Measurements from ENCODE around the gene VAC14.
A peak's percentile ranks its signal among the peaks of the same experiment; 100 is the strongest.
"Not testable (repeated sequence)": the region's sequence is repeated elsewhere in the genome, so short reads cannot be mapped to it uniquely, and the experiment has no call there.

Gene VAC14

DNA sequence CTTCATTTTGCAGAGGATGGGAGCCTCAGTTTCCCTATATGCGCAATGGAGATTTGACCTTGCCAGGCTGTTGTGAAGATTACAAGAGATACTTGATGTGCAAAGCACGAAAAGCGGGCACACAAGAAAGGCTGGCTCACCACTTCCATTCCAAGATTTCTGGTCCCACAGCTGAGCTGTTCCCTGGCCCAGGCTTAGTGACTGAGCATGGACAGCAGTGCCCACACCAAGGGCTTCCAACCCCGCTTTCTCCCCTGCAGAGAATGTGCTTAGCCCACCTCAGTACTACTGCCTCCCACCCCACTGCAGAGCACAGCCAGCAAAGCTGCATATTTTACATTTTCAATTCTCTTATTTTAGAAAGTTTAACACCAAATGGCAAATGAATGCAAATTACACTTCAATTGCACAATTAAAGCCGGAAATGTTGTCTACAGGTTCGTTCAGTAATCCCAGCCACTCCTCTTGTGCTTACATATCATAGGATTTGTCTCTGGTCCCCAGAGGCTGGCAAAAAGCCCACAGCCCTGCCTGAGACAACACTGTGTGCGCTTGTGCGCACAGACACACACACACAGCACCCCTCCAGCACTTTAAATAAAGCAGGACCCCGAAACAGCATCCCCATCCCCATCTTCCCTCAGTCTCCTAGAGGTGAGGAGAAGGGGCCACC, 51.8 kb downstream of the VAC14 start:
- no peak overlapping the region for H3K4me3 ChIP-seq
- peak overlapping the region in 10 of 21 experiments; percentile 0 to 78 (median 20) for H3K27ac ChIP-seq

DNA sequence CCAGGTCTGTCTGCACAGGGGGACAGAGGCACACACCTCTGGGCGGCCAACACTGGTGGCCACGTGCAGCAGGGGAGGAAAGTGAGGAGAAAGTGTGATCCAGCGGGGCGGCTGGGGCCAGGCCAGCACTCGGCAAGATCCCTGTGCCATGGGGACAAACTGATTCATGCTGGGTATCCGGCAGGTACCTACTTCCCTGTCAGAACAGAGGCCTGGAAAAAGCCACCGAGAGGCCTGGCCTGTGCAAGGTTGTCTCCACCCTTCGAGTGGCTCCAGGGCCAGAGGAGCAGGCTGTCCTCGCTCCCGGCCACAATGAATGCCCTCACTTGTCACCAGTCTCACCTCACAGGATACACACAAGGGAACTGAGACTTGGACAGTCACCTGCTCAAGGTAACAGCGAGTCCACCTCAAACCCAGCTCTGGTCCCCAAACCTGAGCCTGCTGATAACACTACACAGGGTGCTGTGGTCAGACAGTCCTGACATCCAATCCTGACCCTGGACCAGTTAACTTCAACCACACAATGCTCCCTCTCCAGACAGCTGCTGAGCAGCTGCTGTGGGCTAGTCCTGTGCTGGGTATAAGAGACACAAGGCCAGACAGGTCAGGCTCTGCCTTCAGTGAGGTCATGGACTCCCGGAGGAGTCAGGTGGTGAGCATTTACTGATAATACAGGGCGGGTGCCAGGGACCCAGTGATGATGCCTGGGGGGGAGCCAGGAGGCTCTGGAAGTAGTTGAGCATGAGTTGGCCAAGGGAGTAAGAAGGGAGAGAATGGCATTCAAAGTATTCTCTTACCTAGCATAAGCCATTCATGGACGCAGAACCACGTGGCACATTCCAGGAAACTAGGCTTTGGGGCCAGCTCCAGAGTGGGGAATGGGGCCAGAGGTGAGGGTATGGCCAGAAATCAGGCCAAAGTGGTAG, 53.0 kb downstream of the VAC14 start:
- Histone ChIP-seq H3K4me3 (no peak overlapping the region), H3K27ac (peak overlapping the region in 10 of 21 experiments; percentile 21 to 87 (median 41))

DNA sequence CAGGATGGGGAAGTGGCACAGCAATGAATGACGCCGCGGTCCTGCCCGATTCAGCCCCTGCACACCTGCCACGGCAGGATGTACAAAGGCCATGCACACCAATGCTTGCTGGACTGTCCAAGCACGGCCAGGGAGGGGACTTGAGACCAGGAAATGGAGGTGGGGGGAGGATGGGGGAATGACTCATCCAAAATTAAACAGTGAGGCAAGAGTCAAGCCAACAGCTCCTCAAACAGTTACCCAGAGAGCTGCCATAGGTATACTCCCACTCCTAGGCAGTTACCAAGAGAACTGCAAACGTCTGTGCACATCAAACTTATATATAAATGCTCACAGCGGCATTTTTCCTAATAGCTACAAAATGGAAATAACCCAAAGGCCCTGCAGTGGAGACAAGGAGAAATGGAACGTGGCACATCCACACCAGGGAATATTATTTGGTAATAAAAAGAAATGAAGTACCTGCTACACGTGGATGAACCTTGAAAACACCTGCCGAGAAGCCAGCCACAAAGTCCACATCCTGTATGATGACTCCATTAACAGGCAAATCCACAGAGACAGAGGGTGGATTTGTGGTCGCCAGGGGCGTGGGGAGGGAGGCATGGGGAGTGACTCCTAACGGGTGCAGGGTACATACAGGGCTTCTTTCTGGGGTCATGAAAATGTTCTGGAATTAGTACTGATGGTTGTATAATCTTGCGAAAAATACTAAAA, 54.1 kb downstream of the VAC14 start:
- H3K4me3 ChIP-seq = no peak overlapping the region
- peak overlapping the region in 18 of 21 experiments; percentile 13 to 87 (median 69) for H3K27ac ChIP-seq

DNA sequence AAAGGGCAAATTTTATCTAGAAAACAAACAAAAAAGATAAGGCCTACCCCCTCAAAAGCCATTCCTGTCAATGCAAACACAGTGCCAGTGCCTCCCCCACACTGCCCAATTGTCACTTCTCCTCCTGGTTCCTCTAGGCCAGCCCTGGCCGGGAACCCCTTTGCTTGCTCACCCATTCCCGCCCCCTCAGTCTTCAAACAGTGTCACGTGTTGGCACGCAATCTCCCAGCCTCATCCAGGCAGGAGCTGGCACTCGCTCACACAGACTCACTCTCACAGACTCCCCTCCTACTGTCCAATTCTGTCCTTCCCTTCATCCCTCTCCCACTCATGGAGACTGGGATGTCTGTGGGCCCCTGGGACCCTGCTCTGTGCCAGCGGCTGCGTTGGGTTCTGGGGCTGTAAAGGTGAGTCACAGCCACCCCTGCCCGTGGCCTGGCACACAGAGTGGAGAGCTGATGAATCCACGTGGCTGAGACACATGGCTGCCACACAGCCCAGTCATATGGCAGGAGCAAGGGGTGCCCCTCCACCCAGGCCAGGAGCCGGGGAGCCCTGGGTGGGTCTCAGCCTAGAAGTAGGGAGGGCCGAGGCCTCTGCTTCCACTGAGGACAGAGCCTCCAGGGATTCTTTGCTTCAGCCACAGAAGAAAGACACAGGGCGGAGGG, 54.8 kb downstream of the VAC14 start:
- no peak overlapping the region for H3K4me3 ChIP-seq
- peak overlapping the region in 19 of 21 experiments; percentile 12 to 87 (median 70) for H3K27ac ChIP-seq

DNA sequence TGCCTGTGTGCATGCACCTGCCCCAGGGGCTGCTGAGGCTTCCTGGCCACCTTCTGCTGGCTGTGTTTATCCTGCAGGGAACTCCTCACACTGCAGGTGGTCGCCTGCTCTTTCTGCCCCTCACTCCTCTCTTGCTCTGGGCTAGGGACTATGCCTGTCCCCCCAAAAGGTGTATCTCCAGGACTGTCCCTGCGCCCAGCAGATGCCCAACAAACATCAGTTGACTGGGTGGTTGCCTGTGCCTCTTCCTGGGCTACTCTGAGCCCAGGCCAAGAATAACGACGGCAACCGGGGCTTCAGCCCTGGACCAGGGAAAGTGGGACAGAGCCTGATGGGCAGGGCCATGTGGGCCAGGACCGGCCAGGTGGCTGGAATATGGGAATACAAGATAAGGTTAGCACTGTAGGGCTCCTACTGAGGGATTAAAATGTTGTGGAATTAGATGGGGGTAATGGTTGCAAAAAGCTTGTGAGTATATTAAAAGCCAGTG, 55.4 kb downstream of the VAC14 start:
- Histone ChIP-seq H3K27ac (peak overlapping the region in 13 of 21 experiments; percentile 46 to 87 (median 79)), H3K4me3 (no peak overlapping the region)

DNA sequence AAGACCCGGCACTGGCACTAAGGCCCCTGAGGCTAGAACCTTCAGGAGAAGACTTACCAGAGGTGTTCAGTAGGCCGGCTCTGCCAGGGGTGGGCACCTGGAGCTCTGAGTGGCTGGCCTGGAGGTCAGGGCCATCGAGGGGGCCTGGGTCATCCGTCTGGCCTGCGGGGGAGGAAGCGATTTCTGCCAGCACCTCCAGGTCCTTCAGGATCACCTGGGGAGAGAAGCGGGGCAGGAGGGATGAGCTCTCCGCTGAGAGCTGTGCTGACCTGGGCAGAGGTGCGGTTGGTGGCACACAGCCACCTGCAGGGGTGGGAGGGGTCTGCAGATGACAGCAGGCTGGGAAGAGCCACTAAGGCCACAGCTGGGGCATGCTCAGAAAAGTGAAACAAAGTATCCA, 56.6 kb downstream of the VAC14 start:
- no peak overlapping the region for H3K4me3 ChIP-seq
- peak overlapping the region in 1 of 21 experiments; percentile 87 for H3K27ac ChIP-seq

DNA sequence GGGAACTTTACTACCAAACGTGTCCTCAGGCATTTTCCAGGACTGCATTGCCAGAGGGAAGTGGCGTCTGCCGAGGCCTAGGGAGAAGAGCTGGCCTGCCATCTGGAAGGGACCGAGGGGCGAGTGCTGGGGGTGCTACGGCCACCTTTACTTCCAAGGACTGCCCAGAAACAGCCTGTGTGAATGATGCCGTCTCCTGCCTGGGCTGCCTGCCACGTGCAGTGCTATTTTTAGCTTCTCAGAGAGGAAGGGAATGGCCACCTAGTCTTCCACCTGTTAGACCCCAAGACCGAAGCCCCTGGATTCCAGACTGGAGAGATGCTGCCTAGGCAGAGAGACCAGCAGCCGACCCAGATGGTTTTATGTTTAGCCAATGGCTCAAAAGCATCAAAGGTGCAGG, 57.2 kb downstream of the VAC14 start:
- H3K27ac ChIP-seq = no peak overlapping the region

DNA sequence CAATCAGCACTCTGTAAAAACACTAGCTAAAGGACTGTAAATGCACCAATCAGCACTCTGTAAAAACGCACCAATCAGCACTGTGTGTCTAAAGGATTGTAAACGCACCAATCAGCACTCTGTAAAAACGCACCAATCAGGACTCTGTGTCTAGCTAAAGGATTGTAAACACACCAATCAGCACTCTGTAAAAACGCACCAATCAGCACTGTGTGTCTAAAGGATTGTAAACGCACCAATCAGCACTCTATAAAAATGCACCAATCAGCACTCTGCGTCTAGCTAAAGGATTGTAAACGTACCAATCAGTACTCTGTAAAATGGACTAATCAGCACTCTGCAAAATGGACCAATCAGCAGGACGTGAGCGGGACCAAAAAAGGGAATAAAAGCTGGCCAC, 58.0 kb downstream of the VAC14 start:
- not testable (repeated sequence) for H3K4me3 ChIP-seq

More for the DNA sequence above, 57.2 kb downstream of the VAC14 start:
- H3K4me3 ChIP-seq = no peak overlapping the region

DNA sequence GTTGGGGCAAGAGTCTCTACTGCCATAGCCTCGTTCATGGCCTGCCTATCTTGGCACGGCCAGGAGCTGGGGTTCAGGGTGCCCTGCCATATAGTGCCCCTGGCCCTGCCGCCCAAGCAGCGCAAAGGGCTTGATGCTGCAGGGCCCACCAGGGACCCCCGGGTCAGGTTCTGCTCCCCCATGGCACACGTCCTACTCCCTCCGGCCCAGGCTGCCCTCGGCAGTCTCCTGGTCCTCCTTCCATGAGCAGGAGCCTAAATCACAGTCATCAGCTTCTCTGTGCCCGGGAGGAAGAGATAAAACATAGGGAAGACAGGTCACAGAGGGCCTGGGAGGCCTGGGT, 59.2 kb downstream of the VAC14 start:
- Histone ChIP-seq H3K27ac (peak overlapping the region in 14 of 21 experiments; percentile 31 to 89 (median 66)), H3K4me3 (no peak overlapping the region)

More for the DNA sequence above, 58.0 kb downstream of the VAC14 start:
- H3K27ac ChIP-seq = not testable (repeated sequence)

DNA sequence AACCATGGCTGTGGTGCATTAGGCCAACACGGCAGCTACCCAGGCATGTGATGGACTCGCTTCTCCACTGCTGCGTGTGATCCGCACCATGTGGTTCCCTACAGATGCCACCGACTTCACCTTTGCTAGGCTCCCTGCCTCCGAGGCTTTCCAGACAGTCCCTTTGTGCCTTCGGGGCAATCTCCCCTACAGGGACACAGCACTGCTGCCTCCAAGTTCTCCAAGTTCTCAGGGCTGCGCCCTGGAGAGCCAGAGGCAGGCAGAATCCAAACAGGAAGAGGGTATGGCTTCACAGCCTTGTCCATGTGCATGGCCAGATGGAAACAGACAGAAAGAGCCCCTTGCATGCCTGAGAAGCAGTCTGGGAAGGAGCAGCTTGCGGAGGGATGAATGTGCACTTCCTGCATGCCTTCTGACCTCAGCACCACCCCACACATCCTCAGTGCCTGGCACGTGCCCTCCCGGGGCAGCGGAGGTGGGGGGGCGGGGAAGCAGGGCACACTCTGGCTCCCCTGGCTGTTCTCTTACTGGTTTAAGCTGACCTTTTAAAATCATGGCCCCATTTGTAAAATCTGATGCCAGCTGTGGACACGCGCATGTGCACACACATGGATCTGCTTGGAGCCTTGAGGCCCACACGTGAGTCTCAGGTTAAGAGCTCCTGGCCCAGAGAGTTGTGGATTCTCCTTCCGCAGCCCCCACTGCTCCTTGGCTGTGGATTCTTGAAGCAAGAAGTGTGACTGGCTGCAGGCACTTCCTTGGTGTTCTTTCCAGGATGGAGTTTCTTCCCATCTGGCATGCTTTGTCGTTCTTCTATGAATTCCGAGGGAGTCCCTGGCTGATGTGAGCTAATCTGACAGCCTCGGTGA, 59.8 kb downstream of the VAC14 start:
- H3K27ac ChIP-seq = peak overlapping the region in 18 of 21 experiments; percentile 1 to 89 (median 65)
- no peak overlapping the region for H3K4me3 ChIP-seq

DNA sequence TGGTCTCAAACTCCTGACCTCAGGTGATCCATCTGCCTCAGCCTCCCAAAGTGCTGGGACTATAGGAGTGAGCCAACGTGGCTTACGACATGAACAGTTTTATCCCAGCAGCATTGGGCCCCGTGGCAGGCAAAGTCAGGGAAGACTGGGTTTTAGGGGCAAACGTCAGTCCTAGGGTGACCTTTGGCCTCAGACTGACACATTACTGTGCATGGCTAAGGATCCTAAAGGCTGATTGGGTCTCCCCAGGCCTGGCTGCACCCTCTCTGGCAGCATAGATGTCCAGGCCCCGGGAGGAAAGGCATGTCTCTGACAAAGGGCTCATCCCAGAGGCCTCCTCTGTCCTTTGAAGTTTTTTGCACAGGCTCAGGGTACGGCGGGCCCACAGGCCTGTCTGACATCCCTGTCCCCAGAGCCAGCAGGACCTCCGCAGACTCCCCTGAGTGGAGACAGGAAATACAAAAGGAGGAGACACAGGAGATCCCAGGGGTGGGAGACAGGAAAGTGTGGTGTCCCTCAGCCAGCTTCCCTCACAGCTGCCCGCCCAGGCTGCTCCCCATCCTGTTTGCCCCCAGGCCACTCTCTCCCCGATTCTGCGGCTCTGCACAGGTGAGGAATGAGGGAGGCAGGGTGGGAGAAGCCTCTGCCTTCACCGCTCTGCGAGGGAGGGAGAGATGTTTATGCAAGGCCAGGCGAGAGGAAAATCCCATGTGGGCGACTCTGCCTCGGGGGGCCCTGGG, 60.6 kb downstream of the VAC14 start:
- peak overlapping the region in 18 of 21 experiments; percentile 1 to 89 (median 65) for H3K27ac ChIP-seq
- H3K4me3 ChIP-seq = no peak overlapping the region

DNA sequence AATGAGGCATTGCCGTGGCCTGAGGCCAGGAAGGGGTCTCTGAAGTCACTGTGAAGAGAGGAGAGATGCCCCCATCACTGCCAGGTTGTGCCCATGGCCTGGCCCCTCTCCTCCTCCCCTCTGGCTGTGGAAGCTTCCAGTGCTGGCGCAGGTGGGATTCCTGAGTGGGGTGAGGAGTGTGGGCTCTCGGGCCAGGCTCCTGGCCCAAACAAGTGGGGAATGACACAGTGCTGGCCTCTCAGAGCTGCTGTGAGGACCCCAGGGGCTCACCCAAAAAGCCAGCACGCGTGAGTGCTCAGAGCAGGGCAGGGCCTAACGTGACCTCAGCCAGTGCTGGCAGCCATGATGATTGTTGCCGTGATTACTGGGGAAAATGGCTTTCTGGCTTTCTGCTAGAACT, 61.6 kb downstream of the VAC14 start:
- H3K27ac ChIP-seq = peak overlapping the region in 11 of 21 experiments; percentile 51 to 89 (median 81)

DNA sequence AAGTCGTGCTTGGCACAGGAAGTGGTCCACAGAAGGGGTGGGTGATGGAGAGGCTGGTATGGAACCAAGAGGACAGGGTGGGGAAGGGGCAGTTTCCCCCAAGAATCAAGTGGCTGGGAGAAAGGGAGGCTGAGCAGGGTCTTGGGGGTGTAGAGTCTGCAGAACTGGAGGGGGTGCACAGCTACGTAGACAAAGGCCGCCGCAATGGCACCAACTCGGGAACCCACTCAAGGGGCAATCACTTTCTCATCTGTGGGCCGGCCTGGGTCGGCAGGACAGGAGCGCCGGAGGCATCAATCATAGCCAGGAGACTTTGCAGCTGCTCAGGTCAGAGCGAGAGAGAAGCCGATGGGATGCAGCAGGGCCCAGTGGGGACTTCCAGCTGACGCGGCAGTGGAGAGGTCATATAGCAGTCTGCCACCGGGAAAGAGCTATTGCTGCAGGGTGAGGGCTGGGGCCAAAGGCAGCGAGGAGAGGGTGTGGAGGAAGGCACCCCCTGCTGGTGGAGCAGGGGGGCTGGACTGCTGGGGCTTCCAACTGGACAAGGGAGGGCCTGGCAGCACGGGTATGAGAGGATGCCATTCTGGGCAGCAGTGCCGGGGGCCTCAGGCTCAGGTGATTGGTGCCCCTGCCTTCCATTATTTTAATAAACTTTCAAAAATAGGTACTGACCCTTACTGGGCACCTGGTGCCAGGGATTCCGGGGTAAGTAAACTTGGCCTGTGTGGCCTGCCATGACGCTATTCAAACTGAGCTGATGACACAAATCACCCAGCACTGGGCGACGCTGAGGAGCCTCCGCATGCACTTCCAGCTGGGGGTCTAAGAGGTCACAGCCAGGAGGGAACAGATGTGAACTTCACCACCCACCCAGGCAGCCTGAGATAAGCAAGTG, 62.6 kb downstream of the VAC14 start:
- Histone ChIP-seq H3K27ac (peak overlapping the region in 20 of 21 experiments; percentile 17 to 89 (median 74)), H3K4me3 (no peak overlapping the region)

More for the DNA sequence above, 61.6 kb downstream of the VAC14 start:
- H3K4me3 ChIP-seq = no peak overlapping the region

DNA sequence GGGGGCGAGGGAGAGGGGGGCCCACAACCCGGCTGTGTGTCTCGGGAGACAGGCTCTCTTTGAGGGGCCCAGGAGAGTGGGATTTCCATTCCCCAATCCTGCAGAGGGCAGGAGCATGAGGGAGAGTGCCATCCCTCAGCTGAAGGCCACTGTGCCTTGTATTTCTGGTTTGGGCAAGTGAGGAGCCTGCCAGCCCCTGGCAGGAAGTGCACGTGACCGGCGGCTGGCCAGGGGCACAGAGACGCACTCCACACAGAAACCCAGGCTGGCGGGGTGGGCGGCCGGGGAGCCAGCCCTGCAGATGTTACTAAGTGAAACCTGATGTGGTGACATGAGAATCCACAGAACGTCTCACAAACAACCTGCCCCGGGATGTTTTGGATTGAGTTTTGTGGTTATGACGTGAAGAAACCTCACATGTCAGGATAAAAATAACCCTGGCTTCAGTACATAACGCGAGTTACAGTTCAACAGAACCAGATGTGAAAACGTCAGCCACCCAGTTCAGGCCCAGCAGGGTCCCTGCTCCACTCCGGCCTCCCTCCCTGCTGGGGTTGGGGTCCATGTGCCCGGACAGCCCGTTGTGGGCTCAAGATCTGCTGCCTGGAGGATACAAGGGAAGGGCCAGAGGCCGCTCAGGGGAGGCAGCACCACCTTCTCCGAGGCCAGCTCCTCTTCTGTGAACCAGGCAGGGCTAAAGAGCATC, 63.4 kb downstream of the VAC14 start:
- no peak overlapping the region for H3K4me3 ChIP-seq
- H3K27ac ChIP-seq = peak overlapping the region in 20 of 21 experiments; percentile 17 to 89 (median 74)

DNA sequence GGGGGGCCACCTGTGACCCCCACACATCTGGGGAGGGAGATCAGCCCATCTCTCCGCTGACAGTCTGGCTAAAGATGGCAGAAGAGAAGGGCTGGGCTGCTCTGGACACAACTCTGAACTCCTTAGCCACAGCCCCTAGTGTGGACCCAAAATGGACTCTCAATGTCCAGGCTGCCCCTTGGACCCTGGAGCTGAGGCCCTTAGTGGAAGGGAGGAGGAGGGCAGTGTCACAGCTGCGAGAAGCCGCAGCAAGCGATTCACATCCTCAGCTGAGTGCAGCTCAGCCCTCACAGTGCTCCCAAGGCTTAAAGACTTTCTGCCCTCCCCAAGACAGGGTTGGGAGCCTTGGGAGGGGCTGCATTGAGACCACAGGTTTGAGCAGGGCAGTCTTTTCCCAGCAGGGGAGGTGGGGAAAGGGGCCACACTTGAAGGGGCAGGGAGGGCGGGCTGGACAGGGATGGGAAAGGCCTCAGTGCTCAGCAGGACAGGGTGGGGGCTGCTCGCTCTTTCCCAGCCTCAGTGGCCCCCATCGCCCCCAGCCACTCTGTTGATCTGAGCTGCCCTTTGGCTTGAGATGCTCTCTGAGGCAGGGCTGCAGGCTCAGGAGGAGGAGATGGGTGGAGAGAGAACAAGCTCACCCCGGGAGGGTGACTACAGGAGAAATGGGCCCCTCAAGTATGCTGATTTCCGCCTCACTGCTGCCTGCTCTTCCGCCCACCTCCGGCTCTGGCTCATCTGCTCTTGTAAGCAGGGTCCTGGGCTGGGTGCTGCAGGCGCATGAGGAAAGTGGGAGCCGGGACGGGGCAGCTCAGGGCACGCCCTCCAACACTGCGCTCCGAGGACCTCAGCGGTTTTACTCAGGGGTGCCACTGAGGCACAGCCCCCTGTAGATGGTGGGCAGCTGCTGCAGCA, 64.2 kb downstream of the VAC14 start:
- no peak overlapping the region for H3K4me3 ChIP-seq
- peak overlapping the region in 20 of 21 experiments; percentile 17 to 89 (median 74) for H3K27ac ChIP-seq
